ENCODE results near the gene ADRB1. TPM values are rescaled to one million over a fixed set of nuclear protein-coding genes. Genes with fewer than 3 reads are reported as not detected.

Gene ADRB1
- total and polyA plus RNA-seq, 2 donors (not counting 3 experiments of a cell fraction or from before 2014, with no cell fraction given), result 0.23 to 0.97 TPM

DNA sequence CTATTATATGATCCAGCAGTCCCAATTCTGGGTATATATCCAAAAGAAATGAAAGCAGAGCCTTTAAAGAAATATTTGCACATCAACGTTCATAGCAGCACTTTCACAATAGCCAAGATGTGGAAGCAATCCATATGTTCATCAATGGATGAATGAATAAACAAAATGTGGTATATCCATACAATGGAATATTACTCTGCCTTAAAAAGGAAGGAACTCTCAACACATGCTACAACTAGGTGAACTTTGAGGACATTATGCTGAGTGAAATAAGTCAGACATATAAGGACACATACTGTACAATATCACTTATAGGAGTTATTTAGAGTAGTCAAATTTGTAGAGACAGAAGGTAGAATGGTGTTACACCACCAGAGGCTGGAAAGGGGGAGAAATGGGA lies 28.0 kb upstream of the ADRB1 start:
- Histone ChIP-seq H3K36me3 (ENCODE audit: control insufficient read depth in 2 of 2, extremely low read depth in 1 of 2, insufficient read depth in 2 of 2, low read length in 2 of 2) (no peaks in the 10 kb centered on the region), H2AFZ (ENCODE audit: low read depth, low read length) (no peak overlapping the region), H3K9me3 (replicated peaks; ENCODE audit: control insufficient read depth, insufficient read depth, low read length) (no peaks in the 10 kb centered on the region), H3K9me1 (replicated peaks; ENCODE audit: control insufficient read depth, extremely low read depth, insufficient read depth, low read length) (no peaks in the 10 kb centered on the region), H3K9ac (replicated peaks; ENCODE audit: extremely low read depth, insufficient read depth, low read length) (no peak overlapping the region), H3K4me3 (replicated peaks in 1 of 3; ENCODE audit: insufficient read depth in 1 of 3, low read depth in 1 of 3, low read length in 3 of 3) (no peak overlapping the region), H3K79me2 (ENCODE audit: control insufficient read depth, insufficient read depth, low read length) (no peaks in the 10 kb centered on the region), H3K27me3 (ENCODE audit: control insufficient read depth in 2 of 2, insufficient read depth in 2 of 2, low read length in 2 of 2) (no peaks in the 10 kb centered on the region), H3K4me1 (ENCODE audit: control insufficient read depth, extremely low read depth, insufficient read depth, low read length) (no peaks in the 10 kb centered on the region), H4K20me1 (replicated peaks; ENCODE audit: control insufficient read depth, extremely low read depth, insufficient read depth, low read length) (no peaks in the 10 kb centered on the region), H3K27ac (ENCODE audit: insufficient read depth, low read depth, low read length) (no peak overlapping the region), H3K4me2 (ENCODE audit: insufficient read depth, low read length) (no peak overlapping the region)
- DNase-seq (ENCODE audit: low read depth, low spot score) (no peak), FAIRE-seq (no peak)
- BruUV-seq (replicated peaks), result no TSS peak
- POLR2A ChIA-PET, result no interaction called here
- intact Hi-C loops (cut with micrococcal nuclease) (no loop called here), dilution Hi-C loops (cut with MboI; ENCODE audit: extremely low pct_ligation_motif_present, low sequenced_read_pairs) (no loop called here)
- no peak for TF ChIP-seq POLR2AphosphoS5 (IDR thresholded peaks at IDR 0.05; ENCODE audit: insufficient read depth, low read depth, low read length)
- no peak for TF ChIP-seq MAX (IDR thresholded peaks at IDR 0.05; ENCODE audit: insufficient read depth, insufficient read length)
- TF ChIP-seq GATA2 (IDR thresholded peaks at IDR 0.05; ENCODE audit: insufficient read depth, insufficient read length, low read depth, low read length), result no peak
- TF ChIP-seq JUN (IDR thresholded peaks at IDR 0.05; ENCODE audit: borderline replicate concordance, insufficient read depth, insufficient read length, low read depth), result no peak
- no peak for TF ChIP-seq CTCF (IDR thresholded peaks at IDR 0.05; ENCODE audit: extremely low read depth in 1 of 2, insufficient read depth in 1 of 2, low read depth in 1 of 2, low read length in 2 of 2)
- no peak for TF ChIP-seq FOS (IDR thresholded peaks at IDR 0.05; ENCODE audit: borderline replicate concordance, insufficient read depth, low read length)
- no peak for TF ChIP-seq MYC (IDR thresholded peaks at IDR 0.05; ENCODE audit: low read depth, low read length)
- TF ChIP-seq EZH2 (IDR thresholded peaks at IDR 0.05; ENCODE audit: borderline replicate concordance, low read depth, low read length, severe bottlenecking), result no peak
- no peak for TF ChIP-seq POLR2A (IDR thresholded peaks at IDR 0.05; ENCODE audit: low read depth, low read length)
- CTCF ChIA-PET, result no interaction called here

Measured in endothelial cell of umbilical vein (primary cell).